Stimulated activated CD8-positive, alpha-beta memory T cell treated with anti-CD3 and anti-CD28 coated beads, Interleukin-4, amount 100 ng/mL, for 4 hours (primary cell): Measurements from ENCODE around the gene RBMS1.

Experiments
- DNase-seq, 2 donors: peaks; one replicate each; pipeline ENCODE4 v3.0.0-alpha.2; 2020; ENCODE audit warnings: low read depth in 2 of 2, low spot score in 1 of 2

The RBMS1 gene

GRCh38 chr2:160258492-160258805 lies 235.2 kb downstream of the RBMS1 start:
- no peak for DNase-seq

DNA sequence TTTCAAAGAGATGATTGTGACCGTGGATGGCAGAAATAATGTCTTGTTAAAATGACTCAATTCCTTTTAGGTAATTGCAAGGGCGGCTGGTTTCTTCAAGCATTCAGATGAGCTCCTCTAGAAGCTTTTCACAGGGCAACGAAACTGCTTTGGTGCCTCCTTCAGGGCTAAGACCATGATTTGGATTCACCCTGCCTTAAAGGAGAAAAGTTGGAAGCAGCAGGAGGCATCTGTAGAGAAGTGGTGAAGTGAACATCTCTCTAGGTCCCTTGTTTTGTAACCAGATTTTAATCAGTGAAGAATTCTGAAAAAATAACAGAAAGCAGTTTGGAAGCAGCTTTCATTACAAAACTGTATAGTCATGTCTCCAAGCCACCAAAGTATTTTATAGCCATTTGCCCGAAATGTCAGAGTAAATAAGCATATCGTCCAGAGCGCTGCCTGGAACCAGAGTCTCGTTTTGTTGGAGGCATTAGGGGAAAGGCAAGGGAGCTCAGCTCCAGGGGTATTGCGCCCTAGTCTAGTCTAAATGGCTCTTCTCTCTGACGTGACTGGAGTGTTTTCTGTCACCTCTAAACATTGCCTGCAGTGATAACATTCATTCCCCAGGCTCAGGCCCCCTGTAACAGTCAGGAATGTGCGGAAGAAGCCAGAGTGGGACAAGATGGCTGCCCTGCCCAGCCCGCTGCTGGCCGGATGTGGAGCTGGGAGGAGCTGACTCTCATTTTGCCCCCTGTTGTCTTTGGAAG lies 235.7 kb downstream of the RBMS1 start:
- DNase-seq, result no peak

- no peak for DNase-seq
These were observed 236.4 kb downstream of the RBMS1 start for GRCh38 chr2:160257041-160257742.

DNA sequence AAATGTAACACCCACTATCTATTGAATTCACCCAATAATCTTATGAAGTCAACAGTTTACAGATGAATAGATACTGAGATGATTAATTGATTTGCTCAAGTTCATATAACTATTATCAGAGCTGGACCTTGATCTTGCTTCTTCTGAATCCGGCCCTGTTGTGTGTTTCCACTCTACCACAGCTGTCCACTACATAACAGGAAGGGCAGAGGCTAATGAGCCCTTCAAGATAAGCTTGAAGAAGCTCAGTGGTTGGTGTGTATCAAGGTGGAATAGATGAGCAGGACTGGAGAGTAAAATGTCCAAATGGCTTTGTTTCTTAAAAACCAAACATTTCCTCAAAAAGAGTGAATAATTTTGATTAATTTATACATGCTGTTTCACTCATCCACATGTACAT lies 237.1 kb downstream of the RBMS1 start:
- DNase-seq, result no peak

DNA sequence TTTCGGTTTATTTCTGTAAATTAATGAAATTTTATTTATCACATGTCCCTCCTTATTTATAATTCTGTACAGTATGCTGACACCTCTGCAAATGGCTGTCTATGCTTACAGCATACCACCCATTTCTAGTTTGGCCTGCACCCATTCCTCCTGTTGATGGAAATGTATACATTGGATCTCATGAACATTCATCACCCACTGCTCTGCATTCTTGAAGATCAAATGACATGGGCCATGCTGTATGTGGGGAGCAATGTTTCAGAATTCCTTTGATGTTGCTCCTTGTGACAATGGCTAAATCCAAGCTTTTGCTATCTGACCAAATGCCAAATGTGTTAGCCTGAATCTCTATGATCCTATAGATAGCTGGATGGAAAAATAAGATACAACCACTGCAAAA lies 238.2 kb downstream of the RBMS1 start:
- DNase-seq, result no peak

GRCh38 chr2:160254189-160254762 lies 239.3 kb downstream of the RBMS1 start:
- no peak for DNase-seq

DNA sequence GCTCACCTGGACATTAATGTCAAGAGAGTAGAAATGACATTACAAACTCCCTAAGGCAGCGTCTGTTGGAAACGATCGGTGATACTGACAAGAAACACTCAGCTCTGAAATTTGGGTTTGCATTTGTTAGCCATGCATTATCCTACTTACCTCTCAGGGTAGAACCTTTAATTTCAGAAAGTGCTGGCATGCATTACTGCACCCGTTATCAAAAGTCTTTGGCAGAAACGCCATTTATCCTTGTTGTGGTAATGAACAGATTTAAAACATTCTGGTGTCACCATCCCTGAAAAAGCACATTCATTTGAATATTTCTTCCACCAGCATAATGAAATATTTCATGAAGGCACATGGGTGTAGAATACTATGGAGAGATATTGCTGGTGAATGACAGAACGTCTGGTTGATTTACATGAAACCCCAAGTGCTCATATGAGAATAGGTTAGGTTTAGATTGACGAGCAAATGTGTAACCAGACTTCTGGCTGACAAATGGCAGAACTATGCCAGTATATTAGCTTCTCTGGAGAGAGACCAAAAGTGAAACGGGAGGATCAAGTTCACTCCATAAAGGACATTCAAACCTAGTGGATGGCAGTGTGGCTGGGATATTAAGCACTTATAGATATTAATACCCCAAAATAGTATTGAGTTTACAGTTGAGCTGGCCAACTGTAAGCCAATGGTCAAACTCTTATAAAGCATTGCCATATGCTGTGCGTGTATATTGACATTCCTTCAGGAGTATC lies 240.0 kb downstream of the RBMS1 start:
- DNase-seq, result no peak

DNA sequence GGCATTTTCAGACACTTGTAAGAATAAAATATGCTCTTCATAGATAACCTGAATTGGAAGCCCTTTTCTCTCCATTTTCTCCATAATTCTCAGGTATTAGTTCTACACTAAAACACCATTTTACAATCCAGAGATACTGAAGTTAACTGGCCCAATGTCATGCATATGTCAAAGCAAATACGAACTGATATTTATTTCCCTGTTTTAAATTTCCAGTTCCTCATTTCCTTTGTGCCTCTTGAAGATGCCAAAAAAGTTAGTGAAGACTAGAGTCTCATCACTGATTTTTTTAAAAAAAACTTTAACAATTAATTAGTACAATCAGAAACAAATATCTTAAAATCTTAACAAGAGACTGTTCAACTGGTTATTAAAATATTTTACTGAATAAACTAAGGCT lies 240.7 kb downstream of the RBMS1 start:
- DNase-seq, result no peak

GRCh38 chr2:160252278-160252887 lies 241.2 kb downstream of the RBMS1 start:
- DNase-seq, result no peak

DNA sequence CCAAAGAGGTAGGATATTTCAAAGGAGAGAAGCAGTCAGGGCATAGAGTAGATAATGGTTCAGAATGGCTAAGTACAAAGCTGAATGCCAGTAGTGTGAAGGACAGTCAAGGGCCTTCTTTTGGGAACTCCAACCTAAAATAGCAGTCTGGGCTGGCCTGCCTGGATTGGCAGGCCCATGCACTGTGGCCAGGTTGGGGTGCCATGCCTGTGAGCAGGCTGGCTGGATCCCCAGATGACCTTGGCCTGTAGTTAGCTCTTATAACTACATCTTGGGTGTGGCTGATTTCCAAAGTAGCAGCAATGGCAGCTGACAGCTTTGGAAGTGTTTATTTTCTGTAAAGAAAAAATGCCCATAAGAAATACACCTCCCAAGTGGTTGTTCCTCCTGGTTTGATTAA lies 242.0 kb downstream of the RBMS1 start:
- DNase-seq, result no peak

- no peak for DNase-seq
These were observed 243.7 kb downstream of the RBMS1 start for GRCh38 chr2:160249876-160250275.

DNA sequence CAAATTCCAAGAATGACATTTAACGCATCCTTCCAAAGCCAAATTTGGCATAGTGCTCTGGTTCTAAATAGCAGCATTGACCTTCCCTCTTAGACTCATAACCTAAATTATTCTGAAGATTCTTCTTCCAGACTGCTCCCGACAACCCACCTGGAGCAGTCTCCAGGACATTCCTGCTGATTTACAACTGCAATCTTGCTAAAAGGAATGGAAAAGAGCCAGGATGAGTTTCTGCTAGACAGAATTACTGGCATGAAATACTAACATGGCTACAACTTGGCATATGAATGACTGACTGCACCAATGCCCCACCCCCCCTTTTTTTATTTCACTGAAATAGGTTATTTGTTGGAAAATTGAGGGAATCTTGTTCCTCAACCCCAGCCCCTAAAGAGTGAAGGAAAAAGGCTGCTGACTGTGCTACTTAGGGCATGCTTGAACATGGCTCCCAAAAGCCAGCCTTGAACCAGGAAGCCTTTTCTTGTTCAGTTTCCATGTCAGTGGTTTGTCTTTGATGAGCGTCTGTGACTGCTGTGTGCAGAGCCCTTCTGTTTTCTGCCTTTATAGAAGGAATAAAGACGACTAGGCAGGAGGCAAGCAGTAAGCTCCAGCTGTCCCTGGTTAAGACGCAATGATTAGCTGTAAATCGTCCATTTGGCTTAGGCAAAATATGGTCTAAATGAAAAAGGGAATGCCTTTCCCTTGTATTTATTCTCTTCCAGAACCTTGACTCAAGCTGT lies 246.1 kb downstream of the RBMS1 start:
- DNase-seq, result no peak

DNA sequence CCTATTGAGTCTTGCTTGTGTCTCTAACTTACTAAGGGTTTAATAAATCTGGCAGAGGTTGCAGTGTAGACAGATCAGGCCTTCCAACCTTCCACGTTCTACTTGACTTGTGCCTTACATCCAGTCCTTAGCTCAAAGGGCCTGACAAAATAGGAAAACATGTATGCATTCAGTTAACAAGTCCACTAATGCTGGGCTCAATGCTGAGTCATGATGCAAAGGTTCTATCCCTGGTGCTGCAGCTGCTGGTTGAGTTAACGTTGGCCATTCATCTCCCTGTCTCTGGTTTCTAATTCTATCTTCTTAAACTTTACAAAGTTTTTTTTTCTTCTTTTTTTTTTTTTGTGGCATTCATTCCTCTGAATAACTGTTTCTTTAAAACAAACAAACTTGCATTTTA lies 247.3 kb downstream of the RBMS1 start:
- DNase-seq, result no peak

GRCh38 chr2:160245614-160246155 lies 247.9 kb downstream of the RBMS1 start:
- DNase-seq, result no peak

DNA sequence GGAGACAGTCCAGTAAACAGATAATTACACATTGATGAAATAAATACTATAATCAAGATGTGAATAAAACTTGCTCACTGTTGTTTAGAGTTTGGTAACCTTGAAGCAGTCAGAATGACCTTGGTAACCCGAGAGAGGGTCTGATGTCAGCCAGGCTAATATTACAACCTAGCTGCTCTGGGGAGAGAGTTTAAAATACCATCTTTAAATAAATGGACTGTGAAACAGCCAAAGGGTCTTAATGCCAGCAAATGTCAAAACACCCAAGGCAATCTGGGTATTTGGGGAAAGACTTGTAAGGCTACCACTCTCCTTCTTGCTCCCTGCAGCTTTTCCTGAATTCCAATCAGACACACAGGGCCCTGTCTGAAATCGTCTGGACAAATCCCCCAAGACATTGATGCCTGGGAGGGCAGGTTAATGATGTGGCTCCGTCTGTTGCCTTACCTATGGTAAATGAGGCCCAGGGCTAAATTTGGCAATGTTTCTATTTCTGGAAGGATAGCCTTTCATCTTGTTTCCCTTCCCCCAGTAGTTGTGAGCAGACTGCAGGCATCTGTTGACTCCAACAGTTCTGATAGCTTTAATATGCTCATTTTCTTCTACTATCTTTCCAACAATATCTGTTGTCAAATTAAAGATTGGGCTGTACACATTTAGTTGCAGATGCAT lies 250.6 kb downstream of the RBMS1 start:
- DNase-seq, result no peak

GRCh38 chr2:160241251-160242137 lies 252.1 kb downstream of the RBMS1 start:
- no peak for DNase-seq

GRCh38 chr2:160239436-160239835 lies 254.2 kb downstream of the RBMS1 start:
- no peak for DNase-seq

DNA sequence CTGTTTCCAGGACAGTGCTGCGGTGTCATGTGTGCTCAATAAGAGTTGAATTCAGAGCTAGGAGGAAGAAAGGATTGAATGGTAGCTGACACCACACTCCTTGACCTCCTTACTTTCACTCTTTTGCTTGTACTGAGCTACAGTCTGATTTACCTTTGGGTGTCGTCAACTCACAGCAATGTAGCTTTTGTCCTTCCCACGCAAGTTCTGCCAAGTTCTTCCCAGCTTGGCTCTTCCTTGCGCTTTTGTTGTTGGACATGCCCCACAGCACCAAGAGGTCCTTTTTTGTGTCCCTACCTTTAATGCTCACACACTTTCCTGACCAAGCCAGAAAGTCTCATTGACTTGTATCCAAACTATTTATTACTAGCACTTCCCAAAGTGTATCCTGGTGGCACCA lies 255.2 kb downstream of the RBMS1 start:
- DNase-seq, result no peak

DNA sequence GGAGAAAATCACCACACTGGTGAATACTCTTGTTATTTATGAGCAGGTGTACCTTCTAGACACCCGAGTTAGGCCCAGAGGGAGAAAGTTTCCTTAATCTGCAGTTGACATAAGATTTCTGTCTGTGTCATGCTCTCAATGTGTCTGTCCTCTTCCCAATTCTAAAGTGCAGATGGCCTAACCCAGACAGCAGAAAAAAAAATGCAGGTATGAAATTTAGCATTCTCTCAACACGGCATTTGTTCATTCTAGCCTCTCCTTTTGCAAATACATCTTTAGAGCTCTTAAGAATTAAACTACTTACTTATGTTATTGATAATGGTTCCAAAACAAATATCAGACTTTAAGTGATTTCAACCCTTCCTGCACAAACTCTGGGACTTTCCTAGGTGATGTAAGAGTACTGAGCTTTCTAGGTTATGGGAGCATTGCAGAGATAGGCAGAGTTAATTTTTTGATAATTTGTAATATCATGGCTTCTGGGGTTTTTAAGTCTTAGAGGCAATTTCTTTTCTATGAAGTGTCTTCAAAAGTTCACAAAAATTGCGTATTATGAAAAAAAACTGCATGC lies 260.6 kb downstream of the RBMS1 start:
- DNase-seq, result no peak
